GM23248 (cell line): ENCODE results near the gene PKD1L1.

Source experiments
- EZH2 ChIP-seq: fragments of 200-600 bp; sonication (generic); IDR thresholded peaks from 2 replicates; pipeline ENCODE4 v1.6.1; 2018; ENCODE audit warnings: antibody characterized with exemption, mild to moderate bottlenecking; ENCODE audit not compliant: insufficient read depth, poor library complexity, severe bottlenecking
- EZH2phosphoT487 ChIP-seq: fragments of 200-600 bp; sonication (generic); IDR thresholded peaks from 2 replicates; pipeline ENCODE4 v1.6.1; 2018; ENCODE audit warnings: antibody characterized with exemption, moderate library complexity, mild to moderate bottlenecking, low read depth; ENCODE audit not compliant: insufficient read depth

DNA sequence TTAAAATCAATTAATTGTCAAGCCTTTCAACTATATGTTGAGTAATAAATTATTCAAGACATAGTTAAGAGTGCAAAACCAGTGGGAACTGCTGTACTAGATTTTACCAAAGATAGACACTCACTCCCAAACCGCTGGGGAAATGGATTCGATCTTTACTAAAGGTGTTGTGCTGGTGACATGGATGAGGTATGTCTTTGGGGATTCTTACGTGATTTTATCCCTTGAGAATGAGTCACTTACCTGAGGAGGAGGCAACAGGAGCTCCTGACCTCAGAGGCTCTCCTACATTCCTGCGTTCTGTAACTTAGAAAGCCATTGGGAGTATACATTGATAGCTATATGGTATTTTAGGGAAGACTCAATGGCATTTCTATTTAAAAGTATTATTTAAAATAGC, 165.5 kb downstream of the PKD1L1 start:
- no peak for TF ChIP-seq EZH2
- TF ChIP-seq EZH2phosphoT487, result no peak
